GM12891 (cell line): ENCODE measurements around the gene PHF19.

Experiments
- POLR2A ChIP-seq: IDR thresholded peaks from 2 replicates; pipeline ENCODE4 v1.6.1; 2011; ENCODE audit warnings: low read depth, low read length, control low read depth
- POLR2AphosphoS5 ChIP-seq: IDR thresholded peaks from 2 replicates; pipeline ENCODE4 v1.6.1; 2011; ENCODE audit warnings: low read depth, low read length, control low read depth
- POU2F2 ChIP-seq: IDR thresholded peaks from 2 replicates; pipeline ENCODE4 v1.6.1; 2011; ENCODE audit warnings: low read depth, mild to moderate bottlenecking, control low read depth, low read length, moderate library complexity

GRCh38 chr9:120837921-120838320 lies 39.1 kb downstream of the PHF19 start:
- TF ChIP-seq POLR2AphosphoS5: no peak
- TF ChIP-seq POLR2A: no peak
- TF ChIP-seq POU2F2: no peak
